OCI-M2 (cell line): ENCODE data around the gene CSRP2.

Source experiments
- DNase-seq: peaks from one replicate; lab custom pipeline; 2025; ENCODE audit not compliant: unreplicated experiment; lab: John Stamatoyannopoulos, UW

Gene CSRP2

DNA sequence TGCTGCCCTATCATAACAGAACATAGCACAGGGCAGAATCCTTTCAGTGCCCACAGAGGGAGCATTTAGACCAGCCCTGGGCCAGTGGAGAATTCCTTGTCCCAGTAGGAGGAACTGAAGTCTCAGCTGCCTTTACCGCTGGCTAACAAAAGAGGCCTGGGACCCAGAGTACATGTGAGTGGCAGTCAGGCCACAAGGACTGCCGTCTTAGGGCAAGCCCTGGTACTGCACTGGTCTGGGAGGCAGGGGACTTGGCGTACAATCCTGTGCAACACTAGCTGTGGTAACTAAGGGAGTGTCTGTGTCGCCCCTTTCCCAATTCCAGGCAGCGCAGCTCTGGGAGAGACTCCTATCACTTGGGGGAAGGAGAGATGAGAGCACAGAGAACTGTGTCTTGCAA is 17.0 kb upstream of the CSRP2 start:
- DNase-seq, result no peak

DNA sequence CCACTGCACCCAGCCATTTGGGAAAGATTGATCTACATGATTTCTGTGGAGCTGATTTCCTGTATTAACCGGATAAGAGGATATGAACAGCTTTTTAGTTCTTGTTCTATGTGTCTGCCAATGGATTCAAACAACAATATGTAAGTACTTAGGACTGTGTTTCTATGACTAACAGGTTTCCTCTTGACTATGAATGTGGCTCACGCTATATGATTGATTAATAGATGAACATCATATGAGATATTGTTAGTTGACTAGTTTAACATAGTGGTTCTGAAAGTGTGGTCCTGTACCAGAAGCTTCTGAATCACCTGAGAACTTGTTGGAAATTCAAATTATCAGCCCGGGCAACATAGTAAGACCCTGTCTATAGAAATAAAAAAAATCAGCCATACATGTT is 12.8 kb upstream of the CSRP2 start:
- DNase-seq, result no peak

DNA sequence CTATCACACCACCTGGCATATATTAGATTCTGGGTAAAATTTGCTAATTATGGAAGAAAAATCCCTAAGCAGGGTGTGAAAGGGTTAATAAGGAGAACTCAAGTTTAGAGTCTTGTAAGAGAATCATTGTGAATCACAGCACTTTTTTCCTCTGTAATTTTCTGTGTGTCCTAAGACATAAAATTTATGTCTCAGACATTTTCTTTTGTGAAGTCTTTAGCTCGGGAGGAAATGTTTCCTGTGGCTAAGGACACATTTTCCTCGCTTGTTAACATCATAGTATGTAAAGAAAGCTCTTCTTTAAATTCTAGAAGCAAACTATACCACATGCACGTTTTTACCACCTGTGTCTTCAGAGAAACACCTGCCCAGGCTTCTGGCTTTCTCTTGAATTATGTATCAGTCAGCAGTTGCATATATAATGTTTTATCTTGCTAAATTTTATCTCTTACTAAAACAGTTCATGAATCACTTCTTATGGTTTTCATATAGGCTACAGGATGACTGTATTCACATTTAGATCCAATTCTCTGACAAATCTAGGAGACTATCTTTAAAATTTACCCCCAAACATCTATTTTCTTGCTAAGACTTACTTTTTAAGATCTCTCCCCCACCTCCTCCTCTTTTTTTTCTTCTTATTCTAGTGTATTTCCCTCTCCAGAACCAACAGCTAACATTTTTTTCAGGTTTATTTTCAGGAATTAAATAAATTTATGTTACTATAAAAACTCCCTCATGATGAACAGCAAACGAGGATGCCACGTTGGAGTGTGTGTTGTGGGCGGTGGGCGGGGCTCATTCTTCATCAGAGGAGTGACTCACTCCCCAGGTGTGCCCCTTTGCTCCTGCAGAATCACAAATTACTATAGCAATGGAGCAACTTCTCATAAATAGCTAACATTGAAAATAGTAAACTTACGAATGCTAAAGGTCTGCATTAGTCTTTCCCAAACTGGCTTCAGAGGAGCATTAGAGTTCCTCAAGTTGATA is 11.6 kb upstream of the CSRP2 start:
- DNase-seq, result no peak

DNA sequence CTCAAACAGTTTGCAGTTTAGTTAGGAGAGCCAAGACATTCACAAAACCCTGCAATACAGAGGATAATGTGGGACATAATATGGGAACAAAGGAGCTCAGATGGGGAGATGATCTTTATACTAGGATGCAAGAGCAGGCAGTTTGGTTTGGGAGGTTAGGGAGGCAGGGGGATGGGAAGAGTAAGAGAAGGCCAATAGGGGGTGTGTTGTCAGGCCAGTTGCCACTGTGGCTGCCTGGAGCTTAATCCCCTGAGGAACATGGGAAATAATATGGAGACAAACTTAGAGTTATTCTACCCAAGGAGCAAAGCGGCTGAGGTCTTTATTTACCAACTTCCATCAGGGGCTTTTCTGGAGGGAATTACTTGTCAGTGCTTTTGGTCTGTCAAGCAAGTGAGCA is 10.0 kb upstream of the CSRP2 start:
- DNase-seq, result no peak

DNA sequence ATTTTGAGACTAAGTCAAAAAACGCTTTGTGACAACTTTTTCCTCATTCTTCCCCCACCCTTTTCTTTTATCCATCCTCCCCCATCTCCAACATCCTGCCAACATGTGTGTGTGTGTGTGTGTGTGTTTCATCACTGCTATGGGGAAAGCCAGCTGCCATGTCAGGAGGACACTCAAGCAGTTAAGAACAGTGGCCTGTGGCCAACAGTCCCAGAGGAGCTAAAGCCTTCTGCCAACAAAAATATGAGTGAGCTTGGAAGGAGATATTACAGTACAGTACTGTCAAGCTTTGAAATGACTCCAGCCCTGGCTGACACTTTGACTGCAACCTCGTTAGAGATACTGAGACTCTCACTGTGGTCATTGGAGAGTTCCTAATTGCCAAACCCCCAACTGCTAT is 5.0 kb upstream of the CSRP2 start:
- DNase-seq, result no peak

DNA sequence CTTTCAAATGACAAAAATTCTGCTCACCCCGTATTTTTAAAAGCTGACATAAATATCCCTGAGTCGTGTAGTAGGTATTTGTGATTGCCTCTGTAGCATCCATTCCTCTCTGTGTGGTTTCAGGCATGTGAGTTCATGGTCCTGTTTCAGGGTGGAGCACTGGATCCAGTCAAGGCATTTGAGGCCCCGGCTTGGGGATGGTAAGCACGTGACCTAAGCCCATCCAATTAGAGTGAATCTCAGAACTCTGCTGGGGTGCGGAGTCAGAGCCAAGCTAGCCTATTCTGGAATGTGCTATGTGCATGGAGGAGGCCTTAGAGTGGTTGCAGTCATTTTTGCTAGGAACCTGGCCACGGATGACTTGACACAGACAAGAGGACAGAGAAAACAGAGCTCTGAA is 4.3 kb upstream of the CSRP2 start:
- DNase-seq, result no peak

DNA sequence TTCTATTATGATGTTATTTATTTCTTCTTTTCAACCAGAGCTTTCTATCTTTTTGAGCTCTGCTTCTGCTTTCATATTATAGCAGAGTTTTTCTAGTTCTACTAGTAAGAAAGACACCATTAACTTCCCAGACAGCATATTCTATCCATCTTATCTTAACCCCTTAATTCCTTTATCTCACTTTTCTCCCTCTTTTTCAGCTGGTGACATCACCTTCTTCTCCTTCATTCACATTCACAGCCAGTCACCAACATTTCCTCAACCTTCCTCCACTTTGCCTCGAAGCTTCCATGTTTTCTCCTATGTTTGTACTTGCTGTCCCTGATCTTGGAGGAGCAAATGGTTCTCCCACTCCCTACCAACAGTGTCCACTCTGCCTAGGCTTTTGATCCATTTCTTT is 3.5 kb upstream of the CSRP2 start:
- DNase-seq, result no peak

DNA sequence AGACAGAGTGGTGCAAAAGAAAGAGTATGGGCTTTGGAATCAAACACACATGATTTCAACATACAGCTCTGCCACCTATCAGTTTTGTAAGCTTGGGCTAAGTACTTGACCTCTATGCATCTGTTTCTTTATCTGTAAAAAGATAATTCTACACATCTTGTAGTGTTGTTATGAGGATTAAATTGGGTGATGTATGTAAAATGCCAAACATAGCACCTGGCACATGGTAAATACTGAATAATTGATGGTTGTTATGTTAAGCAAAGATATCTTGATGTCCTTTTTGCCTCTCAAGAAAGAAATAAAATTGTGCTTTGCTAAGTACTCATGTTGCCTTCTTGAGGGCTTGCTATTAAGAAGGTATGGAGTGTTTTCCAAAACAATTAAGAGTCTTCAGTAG is 2.3 kb upstream of the CSRP2 start:
- no peak for DNase-seq

DNA sequence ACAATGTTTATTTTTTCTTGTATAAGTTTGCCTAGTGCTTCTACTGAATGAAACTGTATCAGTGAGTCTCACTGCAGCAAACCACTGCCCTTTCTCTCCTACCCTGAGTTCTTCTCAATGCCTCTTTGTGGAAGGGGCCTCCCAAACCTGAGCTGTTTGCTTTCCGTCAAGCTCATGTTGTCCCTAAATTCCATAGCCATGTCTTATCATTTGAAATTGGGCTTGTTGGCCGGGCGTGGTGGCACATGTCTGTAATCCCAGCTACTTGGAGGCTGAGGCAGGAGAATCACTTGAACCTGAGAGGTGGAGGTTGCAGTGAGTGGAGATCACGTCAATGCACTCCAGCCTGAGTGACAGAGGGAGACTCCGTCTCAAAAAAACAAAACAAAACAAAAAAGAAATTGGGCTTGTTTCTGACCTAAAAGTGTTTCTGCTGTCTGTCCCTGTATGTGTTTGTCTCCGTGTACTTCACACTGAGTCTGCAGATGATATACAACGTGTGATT is 1.8 kb upstream of the CSRP2 start:
- DNase-seq, result no peak

DNA sequence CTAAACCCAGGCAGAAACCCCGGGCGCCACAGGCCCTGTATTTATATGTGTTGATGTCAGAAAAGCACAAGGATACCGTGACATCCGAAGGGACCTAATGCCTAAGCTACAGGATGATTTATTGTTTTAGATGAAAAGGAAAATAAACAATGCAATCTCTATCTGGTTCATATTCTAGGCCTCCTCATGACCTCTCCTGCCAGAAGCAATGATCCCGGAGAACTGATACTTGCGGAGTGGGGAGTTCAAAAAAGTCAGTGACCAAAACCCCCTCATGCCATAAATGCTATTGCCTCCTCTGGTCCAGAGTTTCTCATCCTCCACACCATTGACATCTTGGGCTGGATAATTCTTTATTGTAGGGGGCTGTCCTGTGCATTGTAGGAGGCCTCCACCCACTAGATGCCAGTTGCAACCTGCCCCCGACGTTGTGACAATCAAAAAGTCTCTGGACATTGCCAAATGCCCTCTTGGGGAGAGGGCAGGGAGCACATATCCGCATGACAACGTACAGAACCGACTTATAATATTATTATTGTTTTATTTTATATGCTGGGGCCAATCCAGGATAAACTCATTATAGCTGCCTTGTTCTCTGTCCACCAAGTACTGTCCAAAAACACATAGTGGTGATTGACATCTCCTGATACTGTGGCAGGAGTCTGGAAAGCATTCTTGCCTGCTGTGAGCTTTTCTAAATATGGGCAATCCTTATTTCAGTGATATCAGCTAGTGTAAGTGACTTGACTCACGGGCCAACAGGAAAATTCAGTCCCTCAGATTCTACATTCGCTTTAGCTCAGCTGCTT is 1.1 kb upstream of the CSRP2 start:
- DNase-seq, result no peak

DNA sequence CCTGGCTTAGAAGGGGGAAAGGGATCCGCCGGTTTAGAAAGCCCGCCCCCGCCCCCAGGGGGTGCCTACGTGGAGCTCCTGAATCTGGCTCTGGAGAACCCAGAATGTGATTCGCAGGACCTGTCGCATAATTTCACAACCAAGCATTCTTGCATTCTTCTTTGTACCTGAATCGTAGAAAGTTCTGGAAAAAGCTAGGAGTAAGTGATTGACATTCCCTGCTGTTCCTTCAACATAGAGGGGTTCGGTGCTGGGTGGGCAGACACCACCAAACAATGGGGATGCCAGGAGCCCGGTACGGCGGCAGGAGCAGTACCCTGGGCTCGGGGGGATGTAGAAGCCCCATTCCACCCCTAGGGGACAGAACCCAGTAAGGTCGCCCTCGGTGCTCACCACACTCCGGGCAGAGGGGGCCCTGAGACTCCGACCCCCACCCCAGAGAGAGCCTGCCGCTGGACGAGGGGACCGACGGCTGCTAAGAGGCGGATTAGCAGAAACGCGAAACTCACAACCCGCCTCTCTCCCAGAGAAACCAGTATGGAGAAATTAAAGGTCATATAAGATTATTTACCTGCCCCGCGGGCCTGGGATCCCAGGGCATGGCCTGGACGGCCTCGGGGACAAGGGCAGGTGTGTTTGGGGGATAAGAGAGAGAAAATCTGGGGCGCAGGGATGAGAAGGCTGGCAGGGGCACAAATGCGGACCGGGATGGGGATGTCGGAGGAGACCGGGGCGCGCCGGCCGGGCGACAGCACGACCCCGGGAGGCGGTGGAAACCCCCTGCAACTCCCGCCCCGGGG is 520 bp downstream of the CSRP2 start:
- no peak for DNase-seq

DNA sequence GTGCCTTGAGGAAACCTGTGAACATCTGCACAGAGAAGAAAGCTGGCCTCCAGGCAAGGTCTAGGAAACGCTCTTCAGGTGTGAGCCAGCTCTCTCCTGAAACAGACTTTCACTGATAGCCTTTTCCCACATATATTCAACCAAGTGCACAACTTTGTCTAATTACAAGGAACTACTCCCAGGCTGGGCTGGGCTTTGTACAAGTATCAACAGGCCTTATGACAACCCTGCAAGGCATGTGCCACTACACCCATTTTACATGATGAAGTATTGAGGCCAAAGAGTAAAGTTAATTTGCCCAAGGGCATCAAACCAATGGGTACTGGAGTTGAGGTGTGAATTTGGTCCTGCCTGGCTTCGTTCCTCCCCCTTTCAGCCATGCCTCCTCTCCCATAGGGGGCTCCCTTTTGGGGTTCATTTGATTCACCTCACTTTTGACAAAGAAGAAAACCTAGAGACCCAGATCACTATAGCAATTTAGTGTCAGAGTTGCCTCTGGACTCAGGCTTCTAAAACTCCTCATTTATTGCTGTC is 2.1 kb downstream of the CSRP2 start:
- DNase-seq, result no peak

DNA sequence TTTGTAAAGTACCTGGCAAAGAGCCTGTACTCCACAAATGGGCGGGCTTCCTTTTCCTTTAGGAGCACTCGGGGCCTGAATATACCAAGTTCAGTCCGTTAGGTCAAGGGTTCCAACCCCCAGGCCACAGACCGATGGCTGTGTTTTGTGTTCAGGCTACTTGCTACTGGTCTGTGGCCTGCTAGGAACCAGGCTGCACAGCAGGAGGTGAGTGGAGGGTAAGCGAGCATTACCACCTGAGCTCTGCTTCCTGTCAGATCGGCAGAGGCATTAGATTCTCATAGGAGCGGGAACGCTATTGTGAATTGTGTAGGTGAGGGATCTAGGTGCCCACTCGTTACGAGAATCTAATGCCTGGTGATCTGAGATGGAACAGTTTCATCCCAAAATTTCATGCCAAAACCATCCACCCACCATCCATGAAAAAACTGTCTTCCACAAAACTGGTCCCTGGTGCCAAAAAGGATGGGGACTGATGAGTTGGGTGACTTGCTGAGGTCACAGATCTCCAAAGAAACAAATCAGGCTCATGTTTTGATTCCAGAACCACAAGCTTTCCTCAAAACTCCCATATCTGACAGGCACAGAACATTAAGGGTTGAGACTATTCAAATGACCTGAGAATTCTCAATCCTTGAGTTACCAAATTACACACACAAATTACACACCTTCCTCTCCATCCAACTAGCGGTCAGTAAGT is 4.2 kb downstream of the CSRP2 start:
- no peak for DNase-seq

DNA sequence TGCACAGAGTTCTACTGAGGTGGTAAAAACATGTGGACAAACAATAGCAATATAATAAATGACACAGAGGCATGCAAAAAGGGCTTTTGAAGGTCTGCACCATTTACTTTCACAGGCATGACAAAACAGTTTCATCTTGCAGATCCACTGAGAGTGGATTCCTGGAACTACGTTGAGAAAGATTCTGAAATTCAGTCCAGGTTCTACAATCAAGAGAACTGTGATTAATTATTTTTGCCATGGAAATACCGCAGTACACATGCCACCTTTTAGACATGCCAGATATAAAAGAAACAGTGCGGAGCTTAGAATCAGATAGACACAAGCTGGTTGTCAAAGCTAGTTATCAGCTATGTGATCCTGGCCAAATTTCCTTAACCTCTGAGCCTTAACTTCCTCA is 4.8 kb downstream of the CSRP2 start:
- no peak for DNase-seq

DNA sequence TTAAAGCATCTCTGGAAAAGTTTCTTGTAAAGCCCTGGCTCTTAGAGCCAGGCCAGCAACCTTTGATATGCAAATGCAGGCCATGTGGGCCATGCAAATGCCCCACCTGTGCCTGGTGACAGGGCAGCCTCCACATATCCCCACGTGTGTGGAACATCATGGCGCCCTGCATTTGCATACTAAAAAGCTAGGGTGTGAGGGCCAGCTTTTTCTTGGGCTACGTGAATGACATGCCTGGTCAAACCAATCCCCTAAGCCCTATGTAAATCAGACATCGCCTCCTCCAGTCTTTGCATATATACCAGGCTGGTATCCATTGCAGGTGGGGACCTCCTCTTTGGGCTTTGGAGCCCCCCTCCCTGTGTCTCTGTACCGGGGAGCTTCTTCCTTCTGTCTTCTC is 6.4 kb downstream of the CSRP2 start:
- DNase-seq, result no peak

DNA sequence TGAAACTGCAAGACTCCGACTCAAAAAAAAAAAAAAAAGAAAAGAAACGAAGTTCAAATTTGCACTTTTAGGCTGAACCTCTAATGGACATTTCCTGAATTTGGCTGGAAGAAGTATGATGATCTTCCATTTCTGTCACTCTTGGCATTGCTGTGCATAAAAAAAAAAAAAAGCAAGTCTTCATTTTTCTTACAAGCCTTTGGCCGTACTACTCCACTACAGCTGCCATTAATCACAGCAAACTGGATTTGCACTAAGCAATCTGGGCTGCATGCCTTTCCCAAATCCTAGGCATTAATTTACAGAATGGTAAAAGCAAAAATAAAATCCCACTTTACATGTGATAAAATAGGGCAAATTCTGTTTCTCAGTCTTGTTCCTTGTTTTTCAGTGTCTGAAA is 7.1 kb downstream of the CSRP2 start:
- no peak for DNase-seq

DNA sequence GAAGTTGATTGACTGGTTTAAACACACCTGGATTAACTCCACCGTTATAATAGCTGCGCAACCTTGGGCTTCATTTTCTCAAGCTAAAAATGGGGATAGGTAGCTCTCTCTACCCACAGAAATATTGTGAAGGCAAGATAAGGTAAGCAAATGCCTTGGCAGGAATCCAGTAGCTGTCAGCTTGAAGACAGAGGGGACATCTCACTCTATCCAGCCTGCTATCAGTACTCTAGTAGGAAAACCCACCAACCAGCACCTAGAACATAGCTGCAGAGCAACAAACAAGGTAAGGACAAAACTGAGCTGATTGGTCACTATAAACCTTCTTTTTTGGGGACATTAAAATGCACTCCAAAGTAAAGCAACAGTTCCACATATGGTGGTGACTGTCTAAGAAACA is 7.7 kb downstream of the CSRP2 start:
- no peak for DNase-seq

DNA sequence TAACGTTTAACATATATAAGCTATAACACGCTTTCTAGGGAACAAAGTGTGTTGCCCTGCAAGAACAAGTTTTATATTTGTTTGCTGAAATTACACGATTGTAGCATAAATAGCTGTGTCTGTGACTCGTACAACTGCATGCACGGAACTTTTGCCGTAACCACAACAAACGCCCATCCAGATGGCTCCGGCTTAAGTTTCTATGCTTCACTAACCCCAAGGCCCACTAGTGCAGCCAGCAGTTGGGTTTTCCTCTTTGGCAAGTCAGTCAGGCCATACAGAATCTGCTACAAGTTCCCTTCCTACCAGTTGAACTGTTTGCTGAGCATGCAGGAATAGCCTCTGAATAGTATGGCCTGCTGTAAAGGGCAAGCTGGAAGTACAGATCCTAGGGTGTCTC is 12.1 kb downstream of the CSRP2 start:
- DNase-seq, result no peak

DNA sequence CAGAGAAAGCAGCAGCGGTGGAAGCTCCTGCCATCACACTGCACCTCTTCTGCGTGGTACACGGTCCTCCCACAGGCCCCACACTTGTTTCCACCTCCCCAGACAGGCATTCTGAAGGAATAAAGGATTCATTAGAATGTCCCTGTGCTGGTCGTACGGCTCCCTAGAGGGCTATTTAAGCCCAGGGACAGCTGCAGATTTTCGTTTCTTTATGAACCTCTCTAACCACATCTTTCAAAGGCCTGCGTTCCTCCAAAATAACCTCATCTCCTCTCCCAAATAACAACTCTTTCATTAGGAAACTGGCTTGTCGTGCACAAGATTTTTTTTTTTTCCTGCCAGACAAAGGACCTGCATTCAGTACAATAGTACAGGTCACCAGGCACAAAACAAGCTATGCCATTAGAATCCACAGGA is 12.7 kb downstream of the CSRP2 start:
- no peak for DNase-seq

DNA sequence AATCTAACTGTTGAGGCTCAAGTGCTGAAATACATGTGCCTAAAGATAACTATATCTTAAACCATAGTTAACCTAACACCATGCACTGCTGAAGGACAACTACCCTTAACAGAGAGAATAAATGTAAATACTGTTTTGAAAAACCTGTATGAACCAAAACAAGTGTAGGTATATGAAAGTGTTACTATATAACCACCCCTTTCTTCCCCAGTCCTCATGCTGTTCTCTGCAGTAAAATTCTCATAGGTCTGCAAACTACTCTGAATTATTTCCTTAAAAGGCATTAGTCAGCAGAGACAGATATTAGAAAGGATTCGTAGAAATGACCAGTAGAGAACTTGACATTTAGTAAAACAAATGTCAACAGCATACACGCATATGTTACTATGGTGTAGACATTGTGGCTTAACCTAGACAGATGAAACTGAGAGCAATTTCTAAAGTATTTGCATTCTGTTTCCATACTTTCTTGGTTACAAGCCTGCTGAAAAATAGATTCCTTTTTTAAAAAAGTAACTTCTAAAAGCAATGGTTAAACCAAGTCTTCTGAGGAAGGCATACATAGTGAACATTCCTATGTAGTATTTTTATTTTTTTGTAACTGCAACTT is 13.9 kb downstream of the CSRP2 start:
- no peak for DNase-seq
